Stimulated activated CD8-positive, alpha-beta memory T cell treated with anti-CD3 and anti-CD28 coated beads, Interleukin-12 subunit alpha, Interleukin-12 subunit beta, amount 100 ng/mL, for 24 hours (primary cell): ENCODE measurements around the gene BICD1.
"Not testable (repeated sequence)": the region's sequence is repeated elsewhere in the genome, so short reads cannot be mapped to it uniquely, and the experiment has no call there.

ENCODE experiments used
- DNase-seq: peaks from one replicate; pipeline ENCODE4 v3.0.0-alpha.2; 2020; ENCODE audit errors: extremely low read depth

BICD1 gene

GRCh38 chr12:32196250-32197198 lies 89.9 kb downstream of the BICD1 start:
- DNase-seq, result no peak

DNA sequence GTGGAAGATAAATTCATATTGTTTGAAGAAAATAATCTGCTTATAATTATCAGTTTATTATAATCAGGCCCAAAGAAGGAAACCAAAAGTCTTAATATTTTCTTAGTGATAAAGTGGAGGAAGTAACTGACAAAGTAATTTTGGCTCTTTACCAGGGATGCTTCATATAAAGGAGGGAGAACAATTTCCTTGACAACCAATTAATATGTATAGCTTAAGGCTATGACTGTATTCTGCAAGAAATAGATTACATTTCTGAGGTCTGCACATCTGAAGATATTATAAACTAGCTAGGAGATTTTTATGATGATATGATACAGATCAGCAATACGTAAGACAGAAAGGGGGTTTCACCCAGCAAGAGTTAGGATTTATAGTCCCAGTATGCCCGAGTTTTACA lies 90.8 kb downstream of the BICD1 start:
- DNase-seq, result no peak

DNA sequence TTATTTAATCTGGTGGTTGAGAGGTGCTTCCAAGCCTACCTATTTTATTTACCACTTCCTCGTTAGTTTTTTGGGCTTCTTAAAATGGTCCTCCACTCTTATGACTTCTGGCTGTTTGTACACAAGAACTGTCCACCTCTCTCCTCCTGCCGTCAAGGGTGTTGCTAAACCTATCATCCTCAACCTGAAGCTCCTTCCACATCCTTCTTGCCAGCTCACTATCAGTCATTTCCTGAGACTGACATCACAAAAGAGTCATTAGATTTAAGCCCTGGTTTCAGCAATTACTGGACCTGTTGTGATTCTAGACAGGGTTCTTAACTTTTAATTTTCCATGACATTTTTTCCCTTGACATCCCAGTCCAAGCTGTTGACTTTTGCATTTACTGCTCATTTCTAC lies 91.9 kb downstream of the BICD1 start:
- DNase-seq, result no peak

GRCh38 chr12:32201096-32201495 lies 94.4 kb downstream of the BICD1 start:
- no peak for DNase-seq

DNA sequence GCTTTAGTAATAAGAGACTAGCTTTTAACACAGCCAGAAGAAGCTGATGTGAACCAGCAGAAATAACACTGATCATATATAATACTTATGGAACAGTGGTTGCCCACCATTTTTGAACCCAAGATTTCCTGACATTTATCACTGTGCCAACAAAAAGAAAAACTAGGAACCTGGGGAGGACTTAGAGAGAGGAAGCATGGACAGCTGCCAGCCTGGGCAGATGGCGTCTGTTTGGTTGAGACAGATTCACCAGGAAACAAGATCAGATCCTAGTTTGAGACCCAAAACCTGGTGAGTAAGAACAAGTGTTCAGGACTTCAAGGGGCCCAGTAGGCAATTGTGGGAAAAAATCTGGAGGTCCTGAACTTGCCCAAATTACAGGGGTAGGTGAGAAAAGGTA lies 95.3 kb downstream of the BICD1 start:
- DNase-seq, result no peak

DNA sequence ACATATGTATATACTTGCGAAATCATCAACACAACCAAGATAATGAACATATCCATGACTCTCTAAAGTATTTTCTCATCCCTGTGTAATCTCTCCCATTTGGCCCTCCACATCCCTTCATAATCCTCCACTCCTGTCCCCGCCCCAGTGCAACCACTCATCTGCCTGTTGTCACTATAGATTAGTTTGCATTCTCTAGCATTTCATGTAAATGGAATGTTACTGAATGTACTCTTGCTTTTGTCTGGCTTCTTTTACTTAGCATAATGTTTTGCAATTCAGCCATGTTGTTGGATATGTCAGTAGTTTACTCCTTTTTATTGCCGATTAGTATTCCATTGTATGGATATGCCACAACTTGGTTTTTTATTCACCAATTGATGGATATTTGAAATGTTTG lies 99.1 kb downstream of the BICD1 start:
- no peak for DNase-seq

DNA sequence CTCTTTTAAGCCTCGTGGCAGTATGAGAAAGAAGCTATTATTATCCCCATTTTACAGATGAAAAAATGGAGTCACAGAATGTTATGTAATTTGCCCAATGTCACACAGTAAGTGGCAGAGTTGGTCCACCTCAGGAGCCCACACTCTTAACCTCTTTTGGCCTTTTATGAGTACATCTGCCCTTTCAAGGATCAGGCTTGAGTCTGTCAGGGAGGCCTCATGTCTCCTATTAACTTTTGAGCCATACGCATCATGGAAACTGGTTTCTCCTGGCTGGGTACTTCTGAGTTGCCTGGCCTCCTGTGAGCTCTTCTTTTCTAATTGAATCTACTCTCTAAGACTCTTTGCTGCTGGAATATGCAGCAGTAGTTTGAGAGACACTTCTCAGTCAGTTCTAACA lies 101.7 kb downstream of the BICD1 start:
- DNase-seq, result no peak

GRCh38 chr12:32211066-32211899 lies 104.6 kb downstream of the BICD1 start:
- DNase-seq, result no peak

DNA sequence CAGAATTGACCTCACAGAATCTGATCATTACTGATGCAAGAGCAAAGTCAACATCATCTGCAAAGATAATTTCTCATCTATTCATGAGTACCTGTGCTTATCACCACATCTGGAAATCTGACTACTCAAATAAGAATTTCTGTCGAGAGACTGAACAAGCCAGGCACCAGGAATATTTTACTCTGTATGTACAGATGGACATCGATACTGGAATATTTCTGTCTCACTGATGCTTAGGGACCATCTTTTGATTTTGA lies 105.2 kb downstream of the BICD1 start:
- no peak for DNase-seq

DNA sequence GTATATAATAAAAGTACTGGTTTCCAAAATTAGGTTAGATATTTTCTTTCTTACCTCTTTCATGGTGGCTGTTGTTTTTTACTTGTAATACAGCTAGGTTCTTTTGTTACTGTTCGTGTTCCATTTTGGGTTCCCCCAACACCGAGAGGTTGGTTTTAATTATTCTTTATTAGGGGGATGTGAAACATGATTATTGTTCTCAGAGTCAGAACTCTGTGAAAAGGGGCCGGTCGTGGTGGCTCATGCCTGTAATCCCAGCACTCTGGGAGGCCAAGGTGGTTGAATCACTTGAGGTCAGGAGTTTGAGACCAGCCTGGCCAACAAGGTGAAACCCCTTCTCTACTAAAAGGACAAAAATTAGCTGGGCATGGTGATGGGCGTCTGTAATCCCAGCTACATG lies 108.1 kb downstream of the BICD1 start:
- no peak for DNase-seq

GRCh38 chr12:32217354-32218310 lies 111.0 kb downstream of the BICD1 start:
- no peak for DNase-seq

- DNase-seq, result no peak
Observed at GRCh38 chr12:32223941-32224340, 117.3 kb downstream of the BICD1 start.

DNA sequence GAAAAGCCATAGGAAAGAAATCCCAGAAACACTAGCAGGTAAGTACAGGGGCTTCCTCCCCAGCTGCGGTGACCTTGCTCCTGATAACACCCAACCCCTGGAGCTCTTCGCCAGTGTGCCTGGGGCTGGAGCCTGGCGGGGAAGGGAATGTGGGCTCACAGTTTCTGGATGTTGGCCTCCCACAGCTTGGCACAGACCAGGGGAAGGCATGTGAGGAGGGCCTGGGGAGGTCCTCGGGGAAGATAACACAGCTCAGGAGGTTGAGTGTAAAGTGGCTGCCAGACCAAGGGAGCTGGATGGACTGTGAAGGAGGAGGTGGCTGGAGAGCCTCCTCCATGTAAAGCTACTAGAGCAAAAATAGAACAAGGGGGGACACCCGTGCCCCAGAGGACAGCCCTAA lies 120.1 kb downstream of the BICD1 start:
- no peak for DNase-seq

- DNase-seq, result no peak
Observed at GRCh38 chr12:32229971-32230612, 123.4 kb downstream of the BICD1 start.

- DNase-seq, result no peak
Observed at GRCh38 chr12:32230613-32230993, 124.0 kb downstream of the BICD1 start.

DNA sequence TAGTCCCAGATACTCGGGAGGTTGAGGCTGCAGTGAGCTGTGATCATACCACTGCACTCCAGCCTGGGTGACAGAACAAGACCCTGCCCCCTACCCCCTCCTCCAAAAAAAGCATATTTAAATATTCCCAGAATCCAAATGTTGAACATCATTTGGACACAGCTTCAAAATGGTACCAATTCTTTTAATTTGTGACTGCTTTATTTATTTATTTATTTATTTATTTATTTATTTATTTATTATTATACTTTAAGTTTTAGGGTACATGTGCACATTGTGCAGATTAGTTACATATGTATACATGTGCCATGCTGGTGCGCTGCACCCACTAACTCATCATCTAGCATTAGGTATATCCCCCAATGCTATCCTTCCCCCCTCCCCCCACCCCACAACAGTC lies 124.7 kb downstream of the BICD1 start:
- not testable (repeated sequence) for DNase-seq

GRCh38 chr12:32233568-32233967 lies 126.9 kb downstream of the BICD1 start:
- no peak for DNase-seq

- no peak for DNase-seq
Observed at GRCh38 chr12:32235251-32235650, 128.6 kb downstream of the BICD1 start.

DNA sequence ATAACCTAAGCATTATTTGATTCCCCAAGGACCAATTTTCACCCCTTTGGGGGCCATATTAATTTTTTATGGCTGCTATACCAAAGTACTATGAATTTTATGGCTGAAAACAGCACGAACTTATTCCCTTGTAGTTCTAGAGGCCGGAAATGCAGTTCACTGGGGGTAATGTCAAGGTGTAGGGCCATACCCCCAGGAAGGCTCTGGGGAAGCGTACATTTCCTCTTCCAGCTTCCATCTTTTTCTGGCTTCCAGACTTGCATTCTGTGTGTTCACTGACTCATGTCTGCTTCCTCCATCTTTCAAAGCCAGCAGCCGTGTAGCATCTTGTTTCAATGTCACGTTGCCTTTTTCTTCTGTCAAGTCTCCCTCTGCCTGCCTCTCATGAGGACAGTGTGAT lies 133.5 kb downstream of the BICD1 start:
- DNase-seq, result no peak

GRCh38 chr12:32240831-32241230 lies 134.2 kb downstream of the BICD1 start:
- DNase-seq, result no peak

GRCh38 chr12:32242641-32243040 lies 136.0 kb downstream of the BICD1 start:
- no peak for DNase-seq
